Measurements from ENCODE around the gene HRH3. TPM values are rescaled to one million over a fixed set of nuclear protein-coding genes. Genes with fewer than 3 reads are reported as not detected.

HRH3 gene
- total RNA-seq, 1 donor from 2014 or later = not detected

DNA sequence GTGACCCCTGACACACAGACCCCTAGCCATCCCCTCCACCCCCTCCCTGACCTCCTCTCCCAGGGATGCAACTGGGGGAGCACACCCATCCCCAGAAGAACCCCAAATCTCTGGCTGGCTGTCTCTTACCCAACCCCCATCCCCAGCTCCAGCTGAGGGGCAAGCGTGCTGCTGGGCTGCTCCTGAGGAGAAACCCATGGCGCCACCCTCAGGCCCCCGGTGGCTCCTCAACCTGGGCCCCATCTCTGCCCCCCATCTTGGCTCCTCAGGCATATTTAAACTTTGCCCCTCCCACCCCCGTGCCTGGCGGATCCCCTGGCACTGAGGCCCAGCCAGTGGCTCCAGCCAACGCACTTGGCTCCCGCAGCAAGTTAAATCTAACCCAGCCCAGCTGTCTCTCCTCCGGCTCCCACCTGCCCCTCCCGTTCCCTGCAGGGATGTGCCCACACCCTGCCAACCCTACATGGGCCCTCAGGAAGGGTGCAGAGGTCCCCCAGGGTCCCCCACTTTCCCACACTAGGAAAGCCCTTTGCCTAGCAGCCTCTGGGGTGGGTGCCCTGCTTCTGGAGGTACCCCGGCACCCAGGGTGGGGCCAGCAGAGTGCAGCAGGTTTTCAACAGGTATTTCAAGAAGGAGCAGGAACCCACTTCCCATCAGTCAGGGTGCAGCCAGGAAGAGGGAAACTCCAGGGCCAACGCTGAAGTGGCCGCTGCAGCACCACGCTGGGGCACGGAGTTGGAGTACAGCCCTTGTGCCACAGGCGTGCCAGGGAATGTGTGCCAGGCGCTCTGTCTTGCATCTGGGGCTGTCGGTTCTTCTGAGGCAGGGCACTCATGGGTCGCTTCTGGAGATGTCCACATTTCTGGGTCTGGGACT is 12.9 kb upstream of the HRH3 start:
- no peak overlapping the region for H3K27ac Mint-ChIP-seq
- H3K27me3 Mint-ChIP-seq (ENCODE audit: low read depth) = peaks cover 3% of the 10 kb centered on the region
- TF ChIP-seq, protein P1, sequence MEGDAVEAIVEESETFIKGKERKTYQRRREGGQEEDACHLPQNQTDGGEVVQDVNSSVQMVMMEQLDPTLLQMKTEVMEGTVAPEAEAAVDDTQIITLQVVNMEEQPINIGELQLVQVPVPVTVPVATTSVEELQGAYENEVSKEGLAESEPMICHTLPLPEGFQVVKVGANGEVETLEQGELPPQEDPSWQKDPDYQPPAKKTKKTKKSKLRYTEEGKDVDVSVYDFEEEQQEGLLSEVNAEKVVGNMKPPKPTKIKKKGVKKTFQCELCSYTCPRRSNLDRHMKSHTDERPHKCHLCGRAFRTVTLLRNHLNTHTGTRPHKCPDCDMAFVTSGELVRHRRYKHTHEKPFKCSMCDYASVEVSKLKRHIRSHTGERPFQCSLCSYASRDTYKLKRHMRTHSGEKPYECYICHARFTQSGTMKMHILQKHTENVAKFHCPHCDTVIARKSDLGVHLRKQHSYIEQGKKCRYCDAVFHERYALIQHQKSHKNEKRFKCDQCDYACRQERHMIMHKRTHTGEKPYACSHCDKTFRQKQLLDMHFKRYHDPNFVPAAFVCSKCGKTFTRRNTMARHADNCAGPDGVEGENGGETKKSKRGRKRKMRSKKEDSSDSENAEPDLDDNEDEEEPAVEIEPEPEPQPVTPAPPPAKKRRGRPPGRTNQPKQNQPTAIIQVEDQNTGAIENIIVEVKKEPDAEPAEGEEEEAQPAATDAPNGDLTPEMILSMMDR (IDR thresholded peaks at IDR 0.05; ENCODE audit: unreplicated experiment) = no peak
- no peak for DNase-seq (ENCODE audit: low spot score in 2 of 2, unreplicated experiment in 2 of 2)
- H3K9me3 Mint-ChIP-seq = no peaks in the 10 kb centered on the region
- no peaks in the 10 kb centered on the region for H3K36me3 Mint-ChIP-seq
- H3K4me1 Mint-ChIP-seq = peaks cover 4% of the 10 kb centered on the region
- no peak overlapping the region for H3K4me3 Mint-ChIP-seq

DNA sequence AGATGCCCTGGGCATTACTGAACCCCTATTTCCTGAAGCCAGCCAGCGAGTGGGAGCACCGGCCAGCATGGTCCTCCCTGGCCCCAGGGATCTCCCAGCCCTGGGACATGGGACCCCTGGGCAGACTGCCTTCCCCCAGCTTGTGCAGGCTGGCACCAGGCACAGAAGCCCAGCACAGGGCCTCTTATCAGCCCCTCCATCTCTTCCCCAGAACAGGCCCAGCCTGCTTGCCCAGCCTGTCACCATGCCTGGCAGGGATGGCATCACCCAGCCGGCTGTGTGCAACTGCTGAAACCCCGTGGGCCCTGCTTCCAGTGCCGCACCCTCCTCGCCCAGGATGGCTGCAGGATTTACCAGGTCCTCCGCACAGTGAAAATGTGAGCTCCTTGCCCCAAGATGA is 12.1 kb upstream of the HRH3 start:
- H3K27me3 Mint-ChIP-seq (ENCODE audit: low read depth) = peaks cover 3% of the 10 kb centered on the region
- H3K4me1 Mint-ChIP-seq = no peaks in the 10 kb centered on the region
- H3K36me3 Mint-ChIP-seq = no peaks in the 10 kb centered on the region
- H3K27ac Mint-ChIP-seq = no peak overlapping the region
- H3K9me3 Mint-ChIP-seq = no peaks in the 10 kb centered on the region
- H3K4me3 Mint-ChIP-seq = no peak overlapping the region
- DNase-seq (ENCODE audit: low spot score in 2 of 2, unreplicated experiment in 2 of 2) = no peak
- TF ChIP-seq, protein P1 (IDR thresholded peaks at IDR 0.05; ENCODE audit: unreplicated experiment) = no peak

DNA sequence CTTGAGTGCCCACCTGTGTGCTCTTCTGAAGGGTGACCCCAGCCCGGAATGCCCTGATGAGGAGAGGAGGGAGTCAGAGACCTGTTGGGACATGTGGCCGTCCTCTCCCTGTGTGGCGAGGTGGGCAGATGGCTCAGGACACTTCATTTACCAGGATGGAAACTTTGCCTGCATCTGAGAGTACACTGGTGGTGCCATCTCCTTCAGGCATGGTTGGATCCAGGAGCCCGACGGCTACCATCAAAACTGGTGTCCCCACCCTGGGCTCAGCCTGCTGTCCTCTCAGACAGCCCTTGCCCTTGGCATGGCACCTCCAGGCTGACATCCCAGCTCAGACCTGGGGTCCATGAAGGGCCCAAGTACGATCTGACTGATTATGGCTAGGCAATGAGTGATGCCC is 11.2 kb upstream of the HRH3 start:
- Mint-ChIP-seq H3K27me3 (ENCODE audit: low read depth) (peaks cover 12% of the 10 kb centered on the region), H3K27ac (no peak overlapping the region)
- TF ChIP-seq, protein P1 (IDR thresholded peaks at IDR 0.05; ENCODE audit: unreplicated experiment) = no peak

DNA sequence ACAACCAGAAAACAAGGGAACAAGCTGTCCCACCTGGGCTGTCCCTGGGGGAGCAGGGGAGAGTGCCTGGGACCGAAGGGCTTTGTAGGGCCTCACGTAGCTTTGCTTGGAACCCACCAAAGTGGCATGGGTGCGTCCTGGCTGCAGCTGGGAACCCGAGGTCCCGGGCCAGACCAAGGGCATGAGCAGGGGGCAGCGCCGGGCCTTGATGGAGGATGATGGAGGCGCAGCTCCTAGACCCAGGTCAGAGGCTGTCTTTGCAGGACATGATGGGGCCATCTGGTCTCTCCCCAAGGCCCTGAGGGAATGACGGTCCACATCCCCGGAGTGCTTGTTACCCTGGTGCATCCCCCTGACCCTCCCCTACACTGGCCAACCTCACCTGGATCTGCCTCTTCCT is 10.6 kb upstream of the HRH3 start:
- TF ChIP-seq, protein P1 (IDR thresholded peaks at IDR 0.05; ENCODE audit: unreplicated experiment) = no peak
- Mint-ChIP-seq H3K36me3 (no peaks in the 10 kb centered on the region), H3K9me3 (no peaks in the 10 kb centered on the region), H3K27ac (no peak overlapping the region), H3K27me3 (ENCODE audit: low read depth) (peaks cover 18% of the 10 kb centered on the region), H3K4me1 (no peaks in the 10 kb centered on the region), H3K4me3 (no peak overlapping the region)
- DNase-seq (ENCODE audit: low spot score in 2 of 2, unreplicated experiment in 2 of 2) = no peak

More for the DNA sequence above, 11.2 kb upstream of the HRH3 start:
- Mint-ChIP-seq H3K4me1 (no peaks in the 10 kb centered on the region), H3K9me3 (no peaks in the 10 kb centered on the region), H3K36me3 (no peaks in the 10 kb centered on the region), H3K4me3 (no peak overlapping the region)
- DNase-seq (ENCODE audit: low spot score in 2 of 2, unreplicated experiment in 2 of 2) = no peak

DNA sequence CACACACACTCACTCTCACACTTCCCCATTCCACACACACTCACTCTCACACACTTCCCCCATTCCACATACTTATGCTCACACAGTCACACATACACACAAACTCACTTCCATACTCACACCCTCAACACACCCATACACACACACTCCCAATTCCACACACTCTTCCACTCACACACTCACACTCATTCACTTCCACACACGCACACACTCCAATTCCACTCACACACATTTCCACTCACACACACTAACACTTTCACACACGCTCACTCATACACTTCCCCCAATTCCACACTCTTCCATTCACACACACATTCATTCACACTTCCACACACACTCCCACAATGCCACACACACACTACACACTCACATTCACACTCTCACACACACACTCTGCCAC is 10.2 kb upstream of the HRH3 start:
- Mint-ChIP-seq H3K27ac (no peak overlapping the region), H3K4me1 (no peaks in the 10 kb centered on the region), H3K27me3 (ENCODE audit: low read depth) (peaks cover 22% of the 10 kb centered on the region), H3K9me3 (no peaks in the 10 kb centered on the region), H3K4me3 (no peak overlapping the region), H3K36me3 (no peaks in the 10 kb centered on the region)
- TF ChIP-seq, protein P1 (IDR thresholded peaks at IDR 0.05; ENCODE audit: unreplicated experiment) = no peak
- no peak for DNase-seq (ENCODE audit: low spot score in 2 of 2, unreplicated experiment in 2 of 2)
